ENCODE measurements around the gene AQP2.

The AQP2 gene

GRCh38 chr12:49971141-49971540 lies 20.6 kb downstream of the AQP2 start:
- Histone ChIP-seq H3K4me1 (ENCODE audit: insufficient read depth, low read length) (no peaks in the 10 kb centered on the region; the same call in 1 of the 2 replicates), H3K9me3 (ENCODE audit: control insufficient read depth, insufficient read depth, low read length) (no peaks in the 10 kb centered on the region)

GRCh38 chr12:49972129-49972528 lies 21.6 kb downstream of the AQP2 start:
- Histone ChIP-seq H3K9me3 (ENCODE audit: control insufficient read depth, insufficient read depth, low read length) (no peaks in the 10 kb centered on the region), H3K9ac (ENCODE audit: low read depth, low read length) (no peak overlapping the region), H3K36me3 (ENCODE audit: insufficient read depth, low read length) (no peaks in the 10 kb centered on the region), H3K4me1 (ENCODE audit: insufficient read depth, low read length) (no peaks in the 10 kb centered on the region; the same call in 1 of the 2 replicates)

More at GRCh38 chr12:49971141-49971540, 20.6 kb downstream of the AQP2 start:
- no peak overlapping the region for H3K9ac ChIP-seq (ENCODE audit: low read depth, low read length)
- H3K36me3 ChIP-seq (ENCODE audit: insufficient read depth, low read length): no peaks in the 10 kb centered on the region

- no peak within 1 kb of the TSS for H3K9ac ChIP-seq (ENCODE audit: low read depth, low read length)
- H3K9me3 ChIP-seq (ENCODE audit: control insufficient read depth, insufficient read depth, low read length): no peaks in the 10 kb centered on the region
- H3K4me1 ChIP-seq (ENCODE audit: insufficient read depth, low read length): no peaks in the 10 kb centered on the region; the same call in 1 of the 2 replicates
- no peaks in the 10 kb centered on the region for H3K36me3 ChIP-seq (ENCODE audit: insufficient read depth, low read length)
These were observed 22.3 kb downstream of the AQP2 start, which contains the start of gene AQP6 for GRCh38 chr12:49972641-49973360. TSS of gene AQP6 (plus strand) at chr12:49972947. CDS start at chr12:49973174, 227 bp downstream.

GRCh38 chr12:49973361-49973830 lies 22.9 kb downstream of the AQP2 start:
- H3K36me3 ChIP-seq (ENCODE audit: insufficient read depth, low read length): no peaks in the 10 kb centered on the region
- H3K9ac ChIP-seq (ENCODE audit: low read depth, low read length): no peak overlapping the region
- H3K9me3 ChIP-seq (ENCODE audit: control insufficient read depth, insufficient read depth, low read length): no peaks in the 10 kb centered on the region
- no peaks in the 10 kb centered on the region; the same call in 1 of the 2 replicates for H3K4me1 ChIP-seq (ENCODE audit: insufficient read depth, low read length)

- Histone ChIP-seq H3K9ac (ENCODE audit: low read depth, low read length) (no peak overlapping the region), H3K4me1 (ENCODE audit: insufficient read depth, low read length) (peaks cover 7% of the 10 kb centered on the region), H3K9me3 (ENCODE audit: control insufficient read depth, insufficient read depth, low read length) (no peaks in the 10 kb centered on the region), H3K36me3 (ENCODE audit: insufficient read depth, low read length) (no peaks in the 10 kb centered on the region)
These were observed 23.7 kb downstream of the AQP2 start for GRCh38 chr12:49974231-49974675.

GRCh38 chr12:49974677-49975317 lies 24.3 kb downstream of the AQP2 start:
- Histone ChIP-seq H3K9ac (ENCODE audit: low read depth, low read length) (no peak overlapping the region), H3K9me3 (ENCODE audit: control insufficient read depth, insufficient read depth, low read length) (no peaks in the 10 kb centered on the region), H3K4me1 (ENCODE audit: insufficient read depth, low read length) (peaks cover 7% of the 10 kb centered on the region), H3K36me3 (ENCODE audit: insufficient read depth, low read length) (no peaks in the 10 kb centered on the region)

- H3K36me3 ChIP-seq (ENCODE audit: insufficient read depth, low read length): no peaks in the 10 kb centered on the region
- H3K4me1 ChIP-seq (ENCODE audit: insufficient read depth, low read length): peaks cover 7% of the 10 kb centered on the region
- H3K9me3 ChIP-seq (ENCODE audit: control insufficient read depth, insufficient read depth, low read length): no peaks in the 10 kb centered on the region
- no peak overlapping the region for H3K9ac ChIP-seq (ENCODE audit: low read depth, low read length)
These were observed 24.8 kb downstream of the AQP2 start for GRCh38 chr12:49975318-49975761.

- Histone ChIP-seq H3K9me3 (ENCODE audit: control insufficient read depth, insufficient read depth, low read length) (no peaks in the 10 kb centered on the region), H3K9ac (ENCODE audit: low read depth, low read length) (no peak overlapping the region), H3K36me3 (ENCODE audit: insufficient read depth, low read length) (no peaks in the 10 kb centered on the region), H3K4me1 (ENCODE audit: insufficient read depth, low read length) (peaks cover 7% of the 10 kb centered on the region)
These were observed 26.0 kb downstream of the AQP2 start for GRCh38 chr12:49976557-49976956.

GRCh38 chr12:49978125-49978524 lies 27.6 kb downstream of the AQP2 start:
- Histone ChIP-seq H3K9ac (ENCODE audit: low read depth, low read length) (no peak overlapping the region), H3K4me1 (ENCODE audit: insufficient read depth, low read length) (peaks cover 7% of the 10 kb centered on the region), H3K9me3 (ENCODE audit: control insufficient read depth, insufficient read depth, low read length) (no peaks in the 10 kb centered on the region), H3K36me3 (ENCODE audit: insufficient read depth, low read length) (no peaks in the 10 kb centered on the region)

- no peaks in the 10 kb centered on the region for H3K9me3 ChIP-seq (ENCODE audit: control insufficient read depth, insufficient read depth, low read length)
- peaks cover 7% of the 10 kb centered on the region for H3K4me1 ChIP-seq (ENCODE audit: insufficient read depth, low read length)
- H3K9ac ChIP-seq (ENCODE audit: low read depth, low read length): no peak overlapping the region
These were observed 28.6 kb downstream of the AQP2 start for GRCh38 chr12:49979016-49979586.

GRCh38 chr12:49979791-49980190 lies 29.3 kb downstream of the AQP2 start:
- H3K9ac ChIP-seq (ENCODE audit: low read depth, low read length): no peak overlapping the region
- peaks cover 7% of the 10 kb centered on the region for H3K4me1 ChIP-seq (ENCODE audit: insufficient read depth, low read length)
- H3K9me3 ChIP-seq (ENCODE audit: control insufficient read depth, insufficient read depth, low read length): no peaks in the 10 kb centered on the region
- H3K36me3 ChIP-seq (ENCODE audit: insufficient read depth, low read length): no peaks in the 10 kb centered on the region

More at GRCh38 chr12:49979016-49979586, 28.6 kb downstream of the AQP2 start:
- H3K36me3 ChIP-seq (ENCODE audit: insufficient read depth, low read length): no peaks in the 10 kb centered on the region

GRCh38 chr12:49980501-49981349 lies 30.2 kb downstream of the AQP2 start:
- Histone ChIP-seq H3K9ac (ENCODE audit: low read depth, low read length) (no peak overlapping the region), H3K4me1 (ENCODE audit: insufficient read depth, low read length) (peaks cover 11% of the 10 kb centered on the region), H3K9me3 (ENCODE audit: control insufficient read depth, insufficient read depth, low read length) (no peaks in the 10 kb centered on the region), H3K36me3 (ENCODE audit: insufficient read depth, low read length) (peaks cover 3% of the 10 kb centered on the region; the same call in 1 of the 2 replicates)

- H3K9ac ChIP-seq (ENCODE audit: low read depth, low read length): no peak overlapping the region
- peaks cover 11% of the 10 kb centered on the region for H3K4me1 ChIP-seq (ENCODE audit: insufficient read depth, low read length)
- peaks cover 3% of the 10 kb centered on the region; the same call in 1 of the 2 replicates for H3K36me3 ChIP-seq (ENCODE audit: insufficient read depth, low read length)
- H3K9me3 ChIP-seq (ENCODE audit: control insufficient read depth, insufficient read depth, low read length): no peaks in the 10 kb centered on the region
These were observed 31.9 kb downstream of the AQP2 start for GRCh38 chr12:49982246-49983087.
